GM12878 (cell line): Measurements from ENCODE around the gene EOMES. TPM values are rescaled to one million over a fixed set of nuclear protein-coding genes. Genes with fewer than 3 reads are reported as not detected.
A peak's percentile ranks its signal among the peaks of the same experiment; 100 is the strongest.

Experiments
- ATF3 ChIP-seq: IDR thresholded peaks from 2 replicates; pipeline ENCODE4 v1.6.1; 2011; ENCODE audit warnings: low read depth, mild to moderate bottlenecking, low read length, moderate library complexity, borderline replicate concordance; ENCODE audit errors: extremely low read depth
- CBX5 ChIP-seq: sonication (generic); IDR thresholded peaks from 2 replicates; pipeline ENCODE4 v1.6.1; 2016; ENCODE audit warnings: low read depth, moderate library complexity, mild to moderate bottlenecking, inconsistent platforms
- HDGF ChIP-seq: fragments of 450-650 bp; IDR thresholded peaks from 2 replicates; pipeline ENCODE4 v1.6.1; 2016; ENCODE audit warnings: antibody characterized with exemption
- KAT2A ChIP-seq: conservative IDR thresholded peaks from 2 replicates; pipeline ENCODE4 v1.6.1; 2011; ENCODE audit warnings: low read depth, low read length; ENCODE audit not compliant: control insufficient read depth
- KDM1A ChIP-seq: fragments of 200-600 bp; sonication (generic); IDR thresholded peaks from 2 replicates; pipeline ENCODE4 v1.6.1; 2016; ENCODE audit warnings: borderline replicate concordance
- MTA2 ChIP-seq: fragments of 450-650 bp; IDR thresholded peaks from 2 replicates; pipeline ENCODE4 v1.6.1; 2016; ENCODE audit warnings: low read depth, mild to moderate bottlenecking, moderate library complexity
- RFX5 ChIP-seq: IDR thresholded peaks from 2 replicates; pipeline ENCODE4 v1.6.1; 2011; ENCODE audit warnings: low read depth, low read length, improper control_type of control experiment
- SMARCA5 ChIP-seq: fragments of 450-650 bp; IDR thresholded peaks from 2 replicates; pipeline ENCODE4 v1.6.1; 2017; ENCODE audit warnings: mild to moderate bottlenecking
- SP1 ChIP-seq: IDR thresholded peaks from one replicate; pipeline ENCODE4 v1.6.1; 2011; ENCODE audit warnings: low read depth, low read length
- SRF ChIP-seq, 2 experiments: IDR thresholded peaks; 2 replicates each; pipeline ENCODE4 v1.6.1; 2011; ENCODE audit warnings: low read depth in 2 of 2, low read length in 2 of 2, mild to moderate bottlenecking in 1 of 2, moderate library complexity in 1 of 2
- SUZ12 ChIP-seq: fragments of 200-600 bp; sonication (generic); IDR thresholded peaks from one replicate; pipeline ENCODE4 v1.6.1; 2018; ENCODE audit warnings: antibody characterized with exemption, mild to moderate bottlenecking; ENCODE audit not compliant: unreplicated experiment
- ZNF217 ChIP-seq: fragments of 450-650 bp; IDR thresholded peaks from 2 replicates; pipeline ENCODE4 v1.6.1; 2017; ENCODE audit warnings: antibody characterized with exemption, mild to moderate bottlenecking
- polyA plus RNA-seq, 11 experiments: library from polyadenylated mRNA; depleted of rRNA in 4 of 11; unstranded in 6 of 11; stranded (reverse) in 5 of 11; fragments of >200 nt; fragmentation: Nextera tagmentation in 4 of 11; fragmentation: Illumina TruSeq in 1 of 11; extraction: Ambion mirVana in 4 of 11; extraction: Trizol in 1 of 11; gene quantifications; 1 replicate in 1 of 11; 2 replicates in 10 of 11; pipeline versions ENCODE4 v1.2.1 to v1.2.3, GENCODE V29; 2011 to 2016; ENCODE audit warnings: inconsistent platforms in 2 of 11, missing spikeins in 2 of 11, low read depth in 1 of 11
- total RNA-seq, 4 experiments: library from RNA; depleted of rRNA in 3 of 4; stranded (reverse); fragments of >200 nt in 3 of 4; fragmentation: Illumina TruSeq in 1 of 4; extraction: Trizol in 1 of 4; gene quantifications; 2 replicates each; pipeline versions ENCODE4 v1.2.1 to v1.2.3, GENCODE V29; 2013 to 2021
- TF ChIP-seq, protein P1 (sequence below): fragments of 450-650 bp; IDR thresholded peaks from 2 replicates; pipeline ENCODE4 v1.6.1; 2017; ENCODE audit warnings: borderline replicate concordance
- TF ChIP-seq, protein P2 (sequence below): fragments of 450-650 bp; IDR thresholded peaks from 2 replicates; pipeline ENCODE4 v1.6.1; 2018; ENCODE audit warnings: mild to moderate bottlenecking, low read depth, moderate library complexity; ENCODE audit not compliant: partially characterized antibody
- TF ChIP-seq, protein P3 (sequence below): fragments of 450-650 bp; formaldehyde crosslinking; IDR thresholded peaks from 2 replicates; pipeline ENCODE4 v1.4.0; 2022; ENCODE audit warnings: mild to moderate bottlenecking, moderate library complexity
- TF ChIP-seq, protein P4 (sequence below): fragments of 450-650 bp; IDR thresholded peaks from 2 replicates; pipeline ENCODE4 v1.6.1; 2017; ENCODE audit warnings: antibody characterized with exemption, mild to moderate bottlenecking, moderate library complexity

EOMES gene
- total and polyA plus RNA-seq, 10 of the 15 experiments (the other 5 are each of a cell fraction or from before 2014, with no cell fraction given): 1.5 to 178 (median 4.5) TPM

- TF ChIP-seq HDGF (no peak), SUZ12 (no peak), ATF3 (no peak), SP1 (no peak), ZNF217 (peak; percentile 37; the same call in 1 of the 2 replicates), KDM1A (no peak), MTA2 (no peak), RFX5 (no peak), SMARCA5 (peak; percentile 95), SRF (IDR thresholded peaks at IDR 0.05; ENCODE audit: low read depth in 2 of 2, low read length in 2 of 2) (no peak), KAT2A (no peak), CBX5 (no peak)
- TF ChIP-seq, protein P1, sequence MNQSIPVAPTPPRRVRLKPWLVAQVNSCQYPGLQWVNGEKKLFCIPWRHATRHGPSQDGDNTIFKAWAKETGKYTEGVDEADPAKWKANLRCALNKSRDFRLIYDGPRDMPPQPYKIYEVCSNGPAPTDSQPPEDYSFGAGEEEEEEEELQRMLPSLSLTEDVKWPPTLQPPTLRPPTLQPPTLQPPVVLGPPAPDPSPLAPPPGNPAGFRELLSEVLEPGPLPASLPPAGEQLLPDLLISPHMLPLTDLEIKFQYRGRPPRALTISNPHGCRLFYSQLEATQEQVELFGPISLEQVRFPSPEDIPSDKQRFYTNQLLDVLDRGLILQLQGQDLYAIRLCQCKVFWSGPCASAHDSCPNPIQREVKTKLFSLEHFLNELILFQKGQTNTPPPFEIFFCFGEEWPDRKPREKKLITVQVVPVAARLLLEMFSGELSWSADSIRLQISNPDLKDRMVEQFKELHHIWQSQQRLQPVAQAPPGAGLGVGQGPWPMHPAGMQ: no peak
- TF ChIP-seq, protein P2, sequence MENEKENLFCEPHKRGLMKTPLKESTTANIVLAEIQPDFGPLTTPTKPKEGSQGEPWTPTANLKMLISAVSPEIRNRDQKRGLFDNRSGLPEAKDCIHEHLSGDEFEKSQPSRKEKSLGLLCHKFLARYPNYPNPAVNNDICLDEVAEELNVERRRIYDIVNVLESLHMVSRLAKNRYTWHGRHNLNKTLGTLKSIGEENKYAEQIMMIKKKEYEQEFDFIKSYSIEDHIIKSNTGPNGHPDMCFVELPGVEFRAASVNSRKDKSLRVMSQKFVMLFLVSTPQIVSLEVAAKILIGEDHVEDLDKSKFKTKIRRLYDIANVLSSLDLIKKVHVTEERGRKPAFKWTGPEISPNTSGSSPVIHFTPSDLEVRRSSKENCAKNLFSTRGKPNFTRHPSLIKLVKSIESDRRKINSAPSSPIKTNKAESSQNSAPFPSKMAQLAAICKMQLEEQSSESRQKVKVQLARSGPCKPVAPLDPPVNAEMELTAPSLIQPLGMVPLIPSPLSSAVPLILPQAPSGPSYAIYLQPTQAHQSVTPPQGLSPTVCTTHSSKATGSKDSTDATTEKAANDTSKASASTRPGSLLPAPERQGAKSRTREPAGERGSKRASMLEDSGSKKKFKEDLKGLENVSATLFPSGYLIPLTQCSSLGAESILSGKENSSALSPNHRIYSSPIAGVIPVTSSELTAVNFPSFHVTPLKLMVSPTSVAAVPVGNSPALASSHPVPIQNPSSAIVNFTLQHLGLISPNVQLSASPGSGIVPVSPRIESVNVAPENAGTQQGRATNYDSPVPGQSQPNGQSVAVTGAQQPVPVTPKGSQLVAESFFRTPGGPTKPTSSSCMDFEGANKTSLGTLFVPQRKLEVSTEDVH: no peak
- TF ChIP-seq, protein P3, sequence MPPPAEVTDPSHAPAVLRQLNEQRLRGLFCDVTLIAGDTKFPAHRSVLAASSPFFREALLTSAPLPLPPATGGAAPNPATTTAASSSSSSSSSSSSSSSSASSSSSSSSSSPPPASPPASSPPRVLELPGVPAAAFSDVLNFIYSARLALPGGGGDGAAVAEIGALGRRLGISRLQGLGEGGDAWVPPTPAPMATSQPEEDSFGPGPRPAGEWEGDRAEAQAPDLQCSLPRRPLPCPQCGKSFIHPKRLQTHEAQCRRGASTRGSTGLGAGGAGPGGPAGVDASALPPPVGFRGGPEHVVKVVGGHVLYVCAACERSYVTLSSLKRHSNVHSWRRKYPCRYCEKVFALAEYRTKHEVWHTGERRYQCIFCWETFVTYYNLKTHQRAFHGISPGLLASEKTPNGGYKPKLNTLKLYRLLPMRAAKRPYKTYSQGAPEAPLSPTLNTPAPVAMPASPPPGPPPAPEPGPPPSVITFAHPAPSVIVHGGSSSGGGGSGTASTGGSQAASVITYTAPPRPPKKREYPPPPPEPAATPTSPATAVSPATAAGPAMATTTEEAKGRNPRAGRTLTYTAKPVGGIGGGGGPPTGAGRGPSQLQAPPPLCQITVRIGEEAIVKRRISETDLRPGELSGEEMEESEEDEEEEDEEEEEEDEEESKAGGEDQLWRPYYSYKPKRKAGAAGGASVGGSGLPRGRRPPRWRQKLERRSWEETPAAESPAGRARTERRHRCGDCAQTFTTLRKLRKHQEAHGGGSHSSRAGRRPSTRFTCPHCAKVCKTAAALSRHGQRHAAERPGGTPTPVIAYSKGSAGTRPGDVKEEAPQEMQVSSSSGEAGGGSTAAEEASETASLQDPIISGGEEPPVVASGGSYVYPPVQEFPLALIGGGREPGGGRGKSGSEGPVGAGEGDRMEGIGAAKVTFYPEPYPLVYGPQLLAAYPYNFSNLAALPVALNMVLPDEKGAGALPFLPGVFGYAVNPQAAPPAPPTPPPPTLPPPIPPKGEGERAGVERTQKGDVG (CRISPR knock-in tag): no peak
- TF ChIP-seq, protein P4, sequence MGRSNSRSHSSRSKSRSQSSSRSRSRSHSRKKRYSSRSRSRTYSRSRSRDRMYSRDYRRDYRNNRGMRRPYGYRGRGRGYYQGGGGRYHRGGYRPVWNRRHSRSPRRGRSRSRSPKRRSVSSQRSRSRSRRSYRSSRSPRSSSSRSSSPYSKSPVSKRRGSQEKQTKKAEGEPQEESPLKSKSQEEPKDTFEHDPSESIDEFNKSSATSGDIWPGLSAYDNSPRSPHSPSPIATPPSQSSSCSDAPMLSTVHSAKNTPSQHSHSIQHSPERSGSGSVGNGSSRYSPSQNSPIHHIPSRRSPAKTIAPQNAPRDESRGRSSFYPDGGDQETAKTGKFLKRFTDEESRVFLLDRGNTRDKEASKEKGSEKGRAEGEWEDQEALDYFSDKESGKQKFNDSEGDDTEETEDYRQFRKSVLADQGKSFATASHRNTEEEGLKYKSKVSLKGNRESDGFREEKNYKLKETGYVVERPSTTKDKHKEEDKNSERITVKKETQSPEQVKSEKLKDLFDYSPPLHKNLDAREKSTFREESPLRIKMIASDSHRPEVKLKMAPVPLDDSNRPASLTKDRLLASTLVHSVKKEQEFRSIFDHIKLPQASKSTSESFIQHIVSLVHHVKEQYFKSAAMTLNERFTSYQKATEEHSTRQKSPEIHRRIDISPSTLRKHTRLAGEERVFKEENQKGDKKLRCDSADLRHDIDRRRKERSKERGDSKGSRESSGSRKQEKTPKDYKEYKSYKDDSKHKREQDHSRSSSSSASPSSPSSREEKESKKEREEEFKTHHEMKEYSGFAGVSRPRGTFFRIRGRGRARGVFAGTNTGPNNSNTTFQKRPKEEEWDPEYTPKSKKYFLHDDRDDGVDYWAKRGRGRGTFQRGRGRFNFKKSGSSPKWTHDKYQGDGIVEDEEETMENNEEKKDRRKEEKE: 0 out of 2 replicates have a peak, but pooled peaks have one; percentile 47
Measured at GRCh38 chr3:27721717-27722564, at the start of gene EOMES (continued).
